Nephron progenitor cell (in vitro differentiated cells): ENCODE data around the gene SURF2.

ENCODE experiments used
- DNase-seq: peaks from one replicate; pipeline ENCODE4 v3.0.0; 2021
- H3K27ac Mint-ChIP-seq: 2 replicates; pipeline ENCODE4 v1.8.0; 2021; ENCODE audit warnings: mild to moderate bottlenecking, moderate library complexity, mixed read lengths
- H3K27me3 Mint-ChIP-seq: 2 replicates; pipeline ENCODE4 v1.8.0; 2021; ENCODE audit warnings: mild to moderate bottlenecking, low read depth, mixed read lengths; ENCODE audit not compliant: poor library complexity
- H3K36me3 Mint-ChIP-seq: 2 replicates; pipeline ENCODE4 v1.8.0; 2021; ENCODE audit warnings: low read depth, mixed read lengths
- H3K4me1 Mint-ChIP-seq: 2 replicates; pipeline ENCODE4 v1.8.0; 2021; ENCODE audit warnings: mixed read lengths
- H3K4me3 Mint-ChIP-seq: 2 replicates; pipeline ENCODE4 v1.8.0; 2021; ENCODE audit warnings: mild to moderate bottlenecking, moderate library complexity, mixed read lengths
- H3K9me3 Mint-ChIP-seq: 2 replicates; pipeline ENCODE4 v1.8.0; 2021; ENCODE audit warnings: mild to moderate bottlenecking, moderate library complexity, mixed read lengths
- TF ChIP-seq, protein P1 (sequence below): fragments of 200-600 bp; sonication (generic); IDR thresholded peaks from 2 replicates; pipeline ENCODE4 v1.5.0; 2021; ENCODE audit warnings: antibody characterized with exemption

Gene SURF2

DNA sequence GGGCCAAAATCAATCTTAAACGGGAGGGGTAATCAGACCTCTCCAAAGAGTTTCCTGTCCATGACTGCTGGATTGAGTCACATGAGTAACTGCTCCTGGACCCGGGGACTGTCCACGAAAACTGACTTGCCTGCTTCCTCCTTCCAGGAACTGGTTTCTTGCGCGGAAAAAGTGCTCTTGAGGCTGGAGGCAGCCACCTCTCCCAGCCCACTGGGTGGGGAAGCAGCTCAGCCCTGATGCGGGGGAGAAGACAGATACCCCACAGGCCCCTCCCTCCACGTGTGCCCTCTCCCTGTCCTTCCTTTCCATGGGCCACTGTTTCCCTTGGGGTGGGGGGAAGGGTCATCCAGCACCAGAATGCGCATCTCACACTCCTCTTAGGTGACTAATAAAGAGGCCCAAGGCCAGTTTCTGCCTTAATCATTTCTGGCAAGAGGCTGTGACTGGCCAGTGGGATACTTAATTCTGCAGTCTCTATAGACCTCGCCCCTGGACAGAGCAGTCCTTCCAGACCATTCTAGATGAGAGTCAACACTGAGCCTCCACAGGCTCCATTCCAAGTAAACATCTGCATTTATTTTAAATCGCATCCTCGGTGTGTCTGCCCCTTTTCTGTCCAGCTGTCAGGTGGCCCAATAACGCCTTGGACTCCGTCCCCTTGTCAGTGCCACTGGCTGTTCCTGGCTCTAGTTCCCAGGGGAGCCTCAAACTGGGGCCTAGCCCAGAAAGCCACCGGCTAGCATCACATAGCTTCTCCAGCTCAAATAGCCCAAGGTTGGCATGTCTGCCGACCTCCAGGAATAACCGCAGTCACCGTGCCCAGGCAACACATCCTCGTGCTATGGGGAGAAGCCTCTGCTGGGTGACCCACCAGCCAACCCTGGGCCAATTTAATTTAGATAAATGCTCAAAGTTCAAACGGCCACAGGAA, 49.4 kb downstream of the SURF2 start:
- H3K27ac Mint-ChIP-seq = no peak overlapping the region
- H3K4me3 Mint-ChIP-seq = no peak overlapping the region
- TF ChIP-seq, protein P1, sequence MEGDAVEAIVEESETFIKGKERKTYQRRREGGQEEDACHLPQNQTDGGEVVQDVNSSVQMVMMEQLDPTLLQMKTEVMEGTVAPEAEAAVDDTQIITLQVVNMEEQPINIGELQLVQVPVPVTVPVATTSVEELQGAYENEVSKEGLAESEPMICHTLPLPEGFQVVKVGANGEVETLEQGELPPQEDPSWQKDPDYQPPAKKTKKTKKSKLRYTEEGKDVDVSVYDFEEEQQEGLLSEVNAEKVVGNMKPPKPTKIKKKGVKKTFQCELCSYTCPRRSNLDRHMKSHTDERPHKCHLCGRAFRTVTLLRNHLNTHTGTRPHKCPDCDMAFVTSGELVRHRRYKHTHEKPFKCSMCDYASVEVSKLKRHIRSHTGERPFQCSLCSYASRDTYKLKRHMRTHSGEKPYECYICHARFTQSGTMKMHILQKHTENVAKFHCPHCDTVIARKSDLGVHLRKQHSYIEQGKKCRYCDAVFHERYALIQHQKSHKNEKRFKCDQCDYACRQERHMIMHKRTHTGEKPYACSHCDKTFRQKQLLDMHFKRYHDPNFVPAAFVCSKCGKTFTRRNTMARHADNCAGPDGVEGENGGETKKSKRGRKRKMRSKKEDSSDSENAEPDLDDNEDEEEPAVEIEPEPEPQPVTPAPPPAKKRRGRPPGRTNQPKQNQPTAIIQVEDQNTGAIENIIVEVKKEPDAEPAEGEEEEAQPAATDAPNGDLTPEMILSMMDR = no peak
- peaks cover 47% of the 10 kb centered on the region for H3K36me3 Mint-ChIP-seq
- H3K4me1 Mint-ChIP-seq = peaks cover 10% of the 10 kb centered on the region
- DNase-seq = no peak
- no peaks in the 10 kb centered on the region for H3K27me3 Mint-ChIP-seq
- H3K9me3 Mint-ChIP-seq = no peaks in the 10 kb centered on the region

DNA sequence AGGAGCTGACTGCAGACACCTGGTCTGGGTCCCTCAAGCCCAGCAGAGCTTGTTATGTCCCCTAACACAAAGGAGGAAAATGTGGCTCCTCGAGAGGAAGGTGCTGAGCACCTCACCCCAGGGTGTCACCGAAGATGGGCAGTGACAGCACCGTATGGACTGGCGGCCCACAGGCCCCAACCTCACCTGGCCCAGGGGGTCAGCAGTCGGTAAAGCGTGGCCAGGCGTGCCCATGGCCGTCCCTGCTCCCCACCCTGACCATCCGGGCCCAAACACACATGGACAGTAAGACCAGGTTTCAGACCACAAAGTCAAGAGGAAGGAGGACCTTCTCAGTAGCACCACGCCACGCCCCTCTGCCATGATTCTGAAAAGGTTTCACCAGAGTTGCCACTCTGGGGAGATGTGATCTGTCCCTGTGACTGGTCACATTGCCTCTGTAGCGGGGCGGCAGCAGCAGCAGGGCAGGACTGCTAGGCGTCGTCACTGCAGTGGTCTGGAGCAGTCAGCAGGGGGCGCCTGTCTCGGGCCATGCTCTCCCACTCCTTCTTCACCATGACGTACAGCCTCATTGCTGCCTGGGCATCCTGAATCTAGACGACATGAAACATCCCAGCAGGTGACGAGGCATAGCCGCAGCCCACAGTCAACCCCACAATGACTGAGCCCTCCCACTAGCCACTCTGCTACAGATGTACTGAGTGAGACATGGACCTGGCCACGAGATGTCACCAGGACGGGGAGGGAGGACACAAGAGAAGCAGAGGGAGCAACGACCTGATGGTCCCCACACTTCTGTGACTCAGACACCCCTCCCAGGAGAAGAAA, 50.3 kb downstream of the SURF2 start:
- peak; percentile 85 for DNase-seq
- no peak overlapping the region for H3K27ac Mint-ChIP-seq
- no peaks in the 10 kb centered on the region for H3K27me3 Mint-ChIP-seq
- no peak overlapping the region for H3K4me3 Mint-ChIP-seq
- TF ChIP-seq, protein P1 = peak; percentile 85
- H3K9me3 Mint-ChIP-seq = no peaks in the 10 kb centered on the region
- peaks cover 10% of the 10 kb centered on the region for H3K4me1 Mint-ChIP-seq
- H3K36me3 Mint-ChIP-seq = peaks cover 51% of the 10 kb centered on the region

DNA sequence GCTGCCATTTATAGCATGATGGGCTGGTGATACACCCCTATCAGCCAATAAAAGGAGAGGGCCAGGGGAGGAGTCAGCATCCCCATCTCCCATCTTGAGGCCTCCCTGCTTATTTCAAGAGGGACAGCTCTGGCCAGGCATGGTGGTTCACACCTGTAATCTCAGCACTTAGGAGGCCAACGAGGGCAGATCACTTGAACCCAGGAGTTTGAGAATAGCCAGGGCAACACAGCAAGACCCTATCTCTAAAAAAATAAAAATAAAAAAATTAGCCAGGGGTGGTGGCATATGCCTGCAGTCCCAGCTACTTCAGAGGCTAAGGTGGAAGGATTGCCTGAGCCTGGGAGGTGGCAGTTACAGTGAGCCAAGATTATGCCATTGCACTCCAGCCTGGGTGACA, 51.7 kb downstream of the SURF2 start:
- TF ChIP-seq, protein P1 = no peak
- no peak for DNase-seq
- Mint-ChIP-seq H3K4me1 (peaks cover 10% of the 10 kb centered on the region), H3K27me3 (no peaks in the 10 kb centered on the region), H3K36me3 (peaks cover 59% of the 10 kb centered on the region), H3K4me3 (no peak overlapping the region), H3K27ac (no peak overlapping the region), H3K9me3 (no peaks in the 10 kb centered on the region)
